SK-N-MC (cell line): ENCODE measurements around the gene FCRL3.
"Not testable (repeated sequence)": the region's sequence is repeated elsewhere in the genome, so short reads cannot be mapped to it uniquely, and the experiment has no call there.

Experiments
- DNase-seq: peaks from one replicate; pipeline ENCODE4 v3.0.0-alpha.2; 2011; ENCODE audit warnings: low read depth, low spot score
- H3K27ac ChIP-seq: fragments of 200-600 bp; sonication (generic); 2 replicates; pipeline ENCODE4 v1.5.1; 2016; ENCODE audit warnings: mixed run types
- H3K36me3 ChIP-seq: fragments of 200-600 bp; sonication (generic); 2 replicates; pipeline ENCODE4 v1.6.1; 2017; ENCODE audit warnings: antibody characterized with exemption, low read length, mixed read lengths; ENCODE audit not compliant: insufficient read depth
- H3K4me3 ChIP-seq: fragments of 200-600 bp; sonication (generic); 2 replicates; pipeline ENCODE4 v1.5.1; 2016
- H3K9ac ChIP-seq: fragments of 200-600 bp; sonication (generic); 2 replicates; pipeline ENCODE4 v1.8.0; 2017; ENCODE audit warnings: mixed run types, mixed read lengths; ENCODE audit not compliant: insufficient read length
- H3K9me3 ChIP-seq: fragments of 200-600 bp; sonication (generic); 2 replicates; pipeline ENCODE4 v1.6.1; 2017; ENCODE audit warnings: low read depth, mild to moderate bottlenecking, antibody characterized with exemption, low read length, moderate library complexity, mixed read lengths
- EZH2 ChIP-seq: fragments of 200-600 bp; sonication (generic); IDR thresholded peaks from one replicate; pipeline ENCODE4 v1.6.1; 2017; ENCODE audit warnings: antibody characterized with exemption
- FOXP2 ChIP-seq: optimal IDR thresholded peaks from 2 replicates; pipeline ENCODE3; 2011; ENCODE audit warnings: mild to moderate bottlenecking, moderate library complexity; ENCODE audit not compliant: insufficient read depth; ENCODE audit errors: extremely low read length, control extremely low read depth
- POLR2AphosphoS5 ChIP-seq: IDR thresholded peaks from 2 replicates; pipeline ENCODE4 v1.6.1; 2012; ENCODE audit warnings: mild to moderate bottlenecking, low read depth, low read length, borderline replicate concordance

The FCRL3 gene, protein sequence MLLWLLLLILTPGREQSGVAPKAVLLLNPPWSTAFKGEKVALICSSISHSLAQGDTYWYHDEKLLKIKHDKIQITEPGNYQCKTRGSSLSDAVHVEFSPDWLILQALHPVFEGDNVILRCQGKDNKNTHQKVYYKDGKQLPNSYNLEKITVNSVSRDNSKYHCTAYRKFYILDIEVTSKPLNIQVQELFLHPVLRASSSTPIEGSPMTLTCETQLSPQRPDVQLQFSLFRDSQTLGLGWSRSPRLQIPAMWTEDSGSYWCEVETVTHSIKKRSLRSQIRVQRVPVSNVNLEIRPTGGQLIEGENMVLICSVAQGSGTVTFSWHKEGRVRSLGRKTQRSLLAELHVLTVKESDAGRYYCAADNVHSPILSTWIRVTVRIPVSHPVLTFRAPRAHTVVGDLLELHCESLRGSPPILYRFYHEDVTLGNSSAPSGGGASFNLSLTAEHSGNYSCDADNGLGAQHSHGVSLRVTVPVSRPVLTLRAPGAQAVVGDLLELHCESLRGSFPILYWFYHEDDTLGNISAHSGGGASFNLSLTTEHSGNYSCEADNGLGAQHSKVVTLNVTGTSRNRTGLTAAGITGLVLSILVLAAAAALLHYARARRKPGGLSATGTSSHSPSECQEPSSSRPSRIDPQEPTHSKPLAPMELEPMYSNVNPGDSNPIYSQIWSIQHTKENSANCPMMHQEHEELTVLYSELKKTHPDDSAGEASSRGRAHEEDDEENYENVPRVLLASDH

DNA sequence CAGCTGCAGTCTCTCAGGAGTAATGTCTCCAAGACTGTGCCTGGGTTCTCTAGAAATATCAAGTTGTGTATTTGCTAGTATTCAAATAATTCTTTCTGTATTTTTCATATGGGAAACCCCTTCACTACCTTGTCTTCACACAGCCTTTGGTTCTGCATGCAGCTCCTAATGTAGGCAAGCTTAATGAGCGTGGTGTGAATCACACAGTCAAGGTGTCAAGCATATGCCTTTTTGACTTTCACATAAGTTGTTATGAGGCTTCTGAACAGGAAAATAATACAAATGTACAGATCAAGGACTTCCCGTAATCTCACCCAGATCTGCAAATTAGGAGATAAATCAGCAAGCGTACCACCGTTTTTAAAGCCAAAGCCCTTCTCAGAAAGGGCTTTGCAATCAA lies at the start of gene FCRL3:
TSS of gene FCRL3 (minus strand) at position 38 of the 400 bp plus-strand sequence. CDS start 280 bp downstream, outside the sequence.
- no peak within 1 kb of the TSS for H3K9ac ChIP-seq
- H3K4me3 ChIP-seq, result no peak within 1 kb of the TSS
- H3K27ac ChIP-seq, result no peak within 1 kb of the TSS
- no peak for TF ChIP-seq FOXP2
- TF ChIP-seq POLR2AphosphoS5, result no peak
- no peak for TF ChIP-seq EZH2
- no peaks in the 10 kb centered on the region for H3K36me3 ChIP-seq
- DNase-seq, result no peak
- no peaks in the 10 kb centered on the region for H3K9me3 ChIP-seq

DNA sequence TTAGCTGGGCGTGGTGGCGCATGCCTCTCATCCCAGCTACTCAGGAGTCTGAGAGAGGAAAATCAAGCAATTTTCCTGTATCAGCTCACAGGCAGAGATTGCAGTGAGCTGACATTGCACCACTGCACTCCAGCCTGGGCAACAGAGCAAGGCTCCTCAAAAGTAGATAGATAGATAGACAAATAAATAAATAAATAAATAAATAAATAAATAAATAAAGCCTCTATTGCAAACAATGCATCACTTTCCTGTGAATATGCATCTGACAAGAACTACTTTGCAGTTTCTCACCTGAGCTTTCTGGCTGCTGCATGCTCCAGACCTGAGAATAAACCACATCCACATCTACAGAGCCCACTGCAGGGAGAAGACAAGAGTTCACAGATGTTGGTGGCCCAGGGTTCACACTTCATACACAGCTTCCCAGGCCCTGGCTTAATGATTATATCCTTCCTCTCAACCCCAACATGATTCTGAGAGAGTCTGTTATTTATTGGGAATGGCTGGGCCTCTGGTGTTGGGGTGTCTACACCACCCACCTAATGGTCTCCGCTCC lies 47.8 kb upstream of the FCRL3 start:
- TF ChIP-seq EZH2 (no peak), FOXP2 (no peak), POLR2AphosphoS5 (no peak)
- Histone ChIP-seq H3K9me3 (no peaks in the 10 kb centered on the region), H3K9ac (no peak overlapping the region), H3K27ac (no peak overlapping the region), H3K36me3 (no peaks in the 10 kb centered on the region), H3K4me3 (no peak overlapping the region)
- no peak for DNase-seq

DNA sequence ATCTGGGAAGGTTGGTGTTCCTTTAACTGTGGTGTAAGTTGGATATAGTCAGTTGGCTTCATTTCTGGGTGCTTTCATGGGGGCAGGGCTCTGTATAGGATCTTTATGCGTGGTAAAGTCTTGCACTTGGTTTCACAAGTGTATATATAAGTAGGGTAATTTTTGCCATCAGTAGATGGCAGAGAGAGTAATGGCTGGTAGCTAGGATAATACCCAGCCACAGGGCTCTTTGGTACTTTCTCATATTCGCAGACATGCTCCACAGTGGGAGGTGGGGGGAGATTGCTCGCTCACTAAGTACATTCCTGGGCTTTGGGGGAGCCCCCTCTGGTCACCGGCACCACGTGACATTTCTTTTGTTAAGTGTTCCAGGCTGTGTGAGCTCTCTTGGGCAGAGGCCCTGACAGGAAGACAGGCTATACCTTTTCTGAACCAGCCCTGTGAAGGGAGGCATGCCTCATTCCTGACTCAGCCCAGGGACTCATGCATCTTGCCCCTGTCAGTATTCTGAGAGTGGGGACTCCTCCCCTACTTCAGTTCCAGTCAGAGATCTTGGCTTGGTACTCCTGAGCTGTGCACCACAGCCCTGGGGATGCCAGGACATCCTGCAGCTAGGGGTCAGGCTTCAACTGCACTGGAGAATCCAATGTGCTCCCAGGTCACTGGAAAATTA lies 38.8 kb upstream of the FCRL3 start:
- no peaks in the 10 kb centered on the region for H3K36me3 ChIP-seq
- no peaks in the 10 kb centered on the region for H3K9me3 ChIP-seq
- no peak overlapping the region for H3K4me3 ChIP-seq
- H3K9ac ChIP-seq, result no peak overlapping the region
- no peak for DNase-seq
- no peak overlapping the region for H3K27ac ChIP-seq
- TF ChIP-seq POLR2AphosphoS5 (no peak), EZH2 (no peak), FOXP2 (no peak)

DNA sequence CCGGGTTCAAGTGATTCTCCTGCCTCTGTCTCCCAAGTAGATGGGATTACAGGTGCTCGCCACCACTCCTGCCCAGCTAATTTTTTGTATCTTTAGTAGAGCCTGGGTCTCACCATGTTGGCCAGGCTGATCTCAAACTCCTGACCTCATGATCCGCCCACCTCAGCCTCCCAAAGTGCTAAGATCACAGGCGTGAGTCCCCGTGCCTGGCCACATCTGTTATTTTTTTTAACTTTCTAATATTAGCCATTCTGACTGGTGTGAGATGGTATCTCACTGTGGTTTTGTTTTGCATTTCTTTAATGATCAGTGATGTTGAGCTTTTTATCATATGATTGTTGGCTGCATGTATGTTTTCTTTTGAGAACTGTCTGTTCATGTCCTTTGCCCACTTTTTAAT lies 35.4 kb upstream of the FCRL3 start:
- H3K4me3 ChIP-seq, H3K9ac ChIP-seq, H3K27ac ChIP-seq, H3K36me3 ChIP-seq, DNase-seq, H3K9me3 ChIP-seq: not testable (repeated sequence)

DNA sequence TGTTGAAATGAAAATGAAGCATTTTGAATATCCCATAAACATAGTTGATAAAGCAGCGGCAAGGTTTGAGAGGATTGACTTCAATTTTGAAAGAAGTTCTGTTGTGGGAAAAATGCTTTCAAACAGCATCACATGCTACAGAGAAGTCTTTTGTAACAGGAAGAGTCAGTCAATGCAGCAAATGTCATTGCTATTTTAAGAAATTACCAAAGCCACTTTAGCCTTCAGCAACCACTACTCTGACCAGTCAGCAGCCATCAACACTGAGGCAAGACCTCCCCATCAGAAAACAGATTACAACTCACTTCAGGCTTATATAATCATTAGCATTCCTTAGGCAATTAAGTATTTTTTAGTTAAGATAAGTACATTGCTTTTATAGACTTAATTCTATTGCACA lies 33.8 kb upstream of the FCRL3 start:
- DNase-seq, result no peak
- TF ChIP-seq EZH2, result no peak
- no peak for TF ChIP-seq FOXP2
- no peak for TF ChIP-seq POLR2AphosphoS5
- Histone ChIP-seq H3K36me3 (no peaks in the 10 kb centered on the region), H3K9me3 (no peaks in the 10 kb centered on the region), H3K4me3 (no peak overlapping the region), H3K9ac (no peak overlapping the region), H3K27ac (no peak overlapping the region)

DNA sequence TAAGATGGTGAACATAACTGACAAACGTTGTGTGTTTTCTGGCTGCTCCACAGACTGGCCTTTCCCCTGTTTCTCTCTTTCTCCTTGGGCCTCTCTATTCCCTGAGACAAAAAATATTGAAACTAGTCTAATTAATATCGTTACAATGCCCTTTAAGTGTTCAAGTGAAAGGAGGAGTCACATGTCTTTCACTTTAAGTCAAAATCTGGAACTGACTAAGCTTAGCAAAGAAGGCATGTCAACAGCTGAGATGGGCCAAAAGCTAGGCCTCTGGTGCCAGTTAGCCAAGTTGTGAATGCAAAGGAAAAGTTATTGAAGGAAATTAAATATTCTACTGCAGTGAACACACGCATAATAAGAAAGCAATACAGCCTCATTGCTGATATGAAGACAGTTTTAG lies 32.2 kb upstream of the FCRL3 start:
- H3K9me3 ChIP-seq, result no peaks in the 10 kb centered on the region
- no peaks in the 10 kb centered on the region for H3K36me3 ChIP-seq
- H3K4me3 ChIP-seq, result no peak overlapping the region
- no peak overlapping the region for H3K27ac ChIP-seq
- DNase-seq, result no peak
- no peak overlapping the region for H3K9ac ChIP-seq
- no peak for TF ChIP-seq POLR2AphosphoS5
- no peak for TF ChIP-seq EZH2
- TF ChIP-seq FOXP2, result no peak

DNA sequence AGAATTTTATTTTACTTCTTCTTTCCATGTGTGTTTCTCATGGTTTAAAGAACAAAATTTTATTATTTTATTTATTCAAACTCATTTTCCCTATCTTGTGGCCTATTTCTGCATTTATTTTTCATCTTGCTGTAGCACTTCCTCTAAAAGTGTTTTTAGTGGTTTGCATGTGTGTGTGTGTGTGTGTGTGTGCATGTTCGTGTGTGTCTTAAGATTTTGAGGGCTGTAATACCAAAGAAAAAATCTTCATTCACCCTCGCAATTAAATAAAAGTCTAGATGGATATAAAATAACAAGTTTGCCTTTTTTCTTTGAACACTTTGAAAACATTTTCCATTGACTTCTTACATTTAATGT lies 24.6 kb upstream of the FCRL3 start:
- Histone ChIP-seq H3K9ac (no peak overlapping the region), H3K36me3 (no peaks in the 10 kb centered on the region), H3K27ac (no peak overlapping the region), H3K9me3 (no peaks in the 10 kb centered on the region), H3K4me3 (no peak overlapping the region)
- no peak for TF ChIP-seq POLR2AphosphoS5
- no peak for TF ChIP-seq FOXP2
- no peak for TF ChIP-seq EZH2
- DNase-seq, result no peak

DNA sequence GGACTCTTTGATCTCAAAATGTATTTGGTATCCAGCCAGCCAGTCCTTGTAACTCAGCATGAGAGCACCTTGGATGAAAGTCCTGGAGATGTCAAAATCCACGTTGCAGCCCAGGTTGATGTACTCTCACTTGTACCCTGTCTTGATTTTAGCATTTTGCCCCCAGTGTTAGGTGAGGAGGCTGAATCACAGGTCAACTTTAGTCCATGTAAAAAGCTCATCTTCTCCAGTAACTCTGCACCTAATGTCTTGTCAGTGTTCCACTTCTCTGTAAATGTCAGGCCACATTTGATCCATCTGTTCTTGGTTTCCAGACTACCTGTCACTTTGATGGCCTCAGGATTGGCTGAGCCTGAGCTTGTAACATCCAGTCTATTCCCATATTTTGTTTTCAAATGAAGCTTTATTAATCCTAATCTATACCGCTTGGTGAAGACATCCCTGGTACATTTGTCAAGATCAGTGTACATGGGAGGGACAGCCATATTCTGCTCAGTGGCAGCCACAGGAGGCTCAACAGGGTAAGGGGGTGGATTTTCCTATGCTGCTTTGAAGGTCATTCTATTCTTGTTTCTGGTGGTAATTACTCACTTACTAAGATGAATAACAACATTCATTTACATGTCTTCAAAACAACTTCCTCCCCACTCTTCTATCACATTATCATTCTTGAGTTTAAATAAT lies 24.1 kb upstream of the FCRL3 start:
- Histone ChIP-seq H3K9me3 (no peaks in the 10 kb centered on the region), H3K9ac (no peak overlapping the region), H3K36me3 (no peaks in the 10 kb centered on the region), H3K4me3 (no peak overlapping the region), H3K27ac (no peak overlapping the region)
- TF ChIP-seq POLR2AphosphoS5 (no peak), EZH2 (no peak), FOXP2 (no peak)
- no peak for DNase-seq
